GM19328 (cell line): Measurements from ENCODE around the gene LCE1B.

Source experiments
- ATAC-seq: cut with Tn5 transposase; IDR thresholded peaks from one replicate; pipeline ENCODE4 v1.9.1; 2021; ENCODE audit warnings: mild to moderate bottlenecking, moderate library complexity; ENCODE audit not compliant: unreplicated experiment

LCE1B gene

GRCh38 chr1:152860129-152860528 lies 48.4 kb downstream of the LCE1B start:
- ATAC-seq, result no peak

GRCh38 chr1:152861374-152861773 lies 49.6 kb downstream of the LCE1B start:
- ATAC-seq, result no peak
